Right lobe of liver (tissue), 4 donors: ENCODE data around the gene EDEM3.

Source experiments
- CTCF ChIP-seq, 4 donors: fragments of 200-600 bp in 3 of 4; fragments of 450-650 bp in 1 of 4; IDR thresholded peaks; one replicate each; pipeline versions ENCODE4 v1.5.1 to v1.8.0; 2016 to 2022; ENCODE audit warnings: antibody characterized with exemption in 4 of 4, mild to moderate bottlenecking in 2 of 4
- POLR2A ChIP-seq: fragments of 450-650 bp; IDR thresholded peaks from one replicate; pipeline ENCODE4 v1.6.1; 2017; ENCODE audit warnings: antibody characterized with exemption, mild to moderate bottlenecking
- donor health status: DM: no; HTN: no; CAD: no.
- donor health status: DM: no; HTN: no; CAD: no.
- donor health status: DM: no; HTN: yes; CAD: no.

- TF ChIP-seq CTCF (IDR thresholded peaks at IDR 0.05) (no peak), POLR2A (no peak)
Observed at GRCh38 chr1:184755226-184756065, 788 bp upstream of the EDEM3 start.
